HG03039 (cell line): ENCODE data around the gene CPM.

Experiments used
- ATAC-seq: cut with Tn5 transposase; IDR thresholded peaks from one replicate; pipeline ENCODE4 v1.9.1; 2021; ENCODE audit warnings: mild to moderate bottlenecking, moderate library complexity; ENCODE audit not compliant: unreplicated experiment

Gene CPM

GRCh38 chr12:68908076-68908475 is 24.9 kb downstream of the CPM start:
- no peak for ATAC-seq

GRCh38 chr12:68905733-68906132 is 27.2 kb downstream of the CPM start:
- ATAC-seq = no peak

GRCh38 chr12:68904351-68904962 is 28.5 kb downstream of the CPM start:
- ATAC-seq = peak; percentile 65

- no peak for ATAC-seq
Observed at GRCh38 chr12:68903511-68903910, 29.5 kb downstream of the CPM start.

- ATAC-seq = no peak
Observed at GRCh38 chr12:68901551-68901950, 31.4 kb downstream of the CPM start.

- no peak for ATAC-seq
Observed at GRCh38 chr12:68901145-68901544, 31.8 kb downstream of the CPM start.

GRCh38 chr12:68900241-68900640 is 32.7 kb downstream of the CPM start:
- no peak for ATAC-seq

- ATAC-seq = no peak
Observed at GRCh38 chr12:68899251-68899771, 33.7 kb downstream of the CPM start.

- ATAC-seq = no peak
Observed at GRCh38 chr12:68896881-68897540, 36.0 kb downstream of the CPM start.

GRCh38 chr12:68894276-68894855 is 38.6 kb downstream of the CPM start:
- ATAC-seq = no peak

GRCh38 chr12:68893741-68894140 is 39.2 kb downstream of the CPM start:
- ATAC-seq = no peak

- ATAC-seq = no peak
Observed at GRCh38 chr12:68893201-68893600, 39.8 kb downstream of the CPM start.

GRCh38 chr12:68891141-68891540 is 41.8 kb downstream of the CPM start:
- no peak for ATAC-seq

- no peak for ATAC-seq
Observed at GRCh38 chr12:68890701-68891113, 42.3 kb downstream of the CPM start.

GRCh38 chr12:68888243-68888642 is 44.7 kb downstream of the CPM start:
- ATAC-seq = no peak

- no peak for ATAC-seq
Observed at GRCh38 chr12:68887641-68888040, 45.3 kb downstream of the CPM start.

- no peak for ATAC-seq
Observed at GRCh38 chr12:68886636-68887572, 46.1 kb downstream of the CPM start.

- ATAC-seq = no peak
Observed at GRCh38 chr12:68885381-68885780, 47.6 kb downstream of the CPM start.

- ATAC-seq = no peak
Observed at GRCh38 chr12:68884251-68884650, 48.7 kb downstream of the CPM start.

GRCh38 chr12:68883151-68883550 is 49.8 kb downstream of the CPM start:
- ATAC-seq = no peak
